T-cell (primary cell): Measurements from ENCODE around the gene GALNT6. TPM values are rescaled to one million over a fixed set of nuclear protein-coding genes. Genes with fewer than 3 reads are reported as not detected.

Experiments used
- ATAC-seq, 4 experiments: fragments of 200-7000 bp in 3 of 4; fragments of 150-1000 bp in 1 of 4; cut with Tn5 transposase; replicated peaks in 1 of 4; 1 replicate in 3 of 4; 2 replicates in 1 of 4; pipeline ENCODE4 v1.10.0; 2021; ENCODE audit warnings: moderate library complexity in 3 of 4, mild to moderate bottlenecking in 2 of 4, moderate number of reproducible peaks in 1 of 4
- CTCF ChIA-PET, 2 donors: fragments of 300-600 bp; sonication (Branson Sonifier 250); formaldehyde crosslinking; loops; one replicate each; lab custom pipeline; 2022; ENCODE audit warnings: antibody characterized with exemption in 2 of 2; lab: Charles Lee
- POLR2A ChIA-PET, 2 donors: fragments of 300-600 bp; sonication (Branson Sonifier 250); formaldehyde crosslinking; loops; one replicate each; lab custom pipeline; 2022; ENCODE audit warnings: antibody characterized with exemption in 2 of 2; lab: Charles Lee
- DNase-seq, 35 experiments: peaks; one replicate each; pipeline versions ENCODE4 v3.0.0 to v3.0.0-alpha.2; 2013 to 2023
- H3K27ac ChIP-seq: one replicate; pipeline ENCODE4 v1.5.1; 2013; ENCODE audit warnings: low read length
- H3K27me3 ChIP-seq, 2 experiments: replicated peaks in 1 of 2; 1 replicate in 1 of 2; 2 replicates in 1 of 2; pipeline versions ENCODE4 v1.6.1 to v1.7.0; 2013; ENCODE audit warnings: low read length in 1 of 2, mixed read lengths in 1 of 2; ENCODE audit not compliant: control insufficient read depth in 2 of 2, insufficient read depth in 2 of 2; ENCODE audit errors: extremely low read depth in 1 of 2
- H3K36me3 ChIP-seq, 2 donors: 1 replicate in 1 of 2; 2 replicates in 1 of 2; pipeline versions ENCODE4 v1.6.1 to v1.7.0; 2013; ENCODE audit warnings: low read length in 1 of 2; ENCODE audit not compliant: control insufficient read depth in 2 of 2, insufficient read depth in 1 of 2; ENCODE audit errors: extremely low read depth in 1 of 2
- H3K4me1 ChIP-seq, 2 experiments: 1 replicate in 1 of 2; 2 replicates in 1 of 2; pipeline versions ENCODE4 v1.6.1 to v1.7.0; 2013; ENCODE audit warnings: low read length in 2 of 2, mixed read lengths in 1 of 2; ENCODE audit not compliant: insufficient read depth in 2 of 2, control insufficient read depth in 1 of 2; ENCODE audit errors: extremely low read depth in 1 of 2
- H3K4me3 ChIP-seq, 2 donors: 1 replicate in 1 of 2; 2 replicates in 1 of 2; pipeline versions ENCODE4 v1.5.1 to v1.7.0; 2013; ENCODE audit warnings: mild to moderate bottlenecking in 2 of 2, low read length in 1 of 2, moderate library complexity in 1 of 2; ENCODE audit not compliant: control insufficient read depth in 1 of 2; ENCODE audit errors: extremely low read depth in 1 of 2
- H3K9me3 ChIP-seq: 2 replicates; pipeline ENCODE4 v1.7.0; 2013
- H3K27ac Mint-ChIP-seq, 2 donors: one replicate each; pipeline ENCODE4 v1.8.0; 2020 to 2021; ENCODE audit warnings: mild to moderate bottlenecking in 2 of 2, mixed read lengths in 2 of 2
- H3K27me3 Mint-ChIP-seq, 2 donors: one replicate each; pipeline ENCODE4 v1.8.0; 2021 to 2022; ENCODE audit warnings: mixed read lengths in 2 of 2
- H3K36me3 Mint-ChIP-seq: one replicate; pipeline ENCODE4 v1.8.0; 2021; ENCODE audit warnings: mixed read lengths
- H3K4me1 Mint-ChIP-seq, 3 donors: one replicate each; pipeline ENCODE4 v1.8.0; 2020 to 2022; ENCODE audit warnings: mixed read lengths in 3 of 3, mild to moderate bottlenecking in 1 of 3
- H3K4me3 Mint-ChIP-seq, 3 donors: one replicate each; pipeline ENCODE4 v1.8.0; 2020 to 2022; ENCODE audit warnings: mild to moderate bottlenecking in 3 of 3, mixed read lengths in 3 of 3, moderate library complexity in 3 of 3
- H3K9me3 Mint-ChIP-seq, 3 donors: one replicate each; pipeline ENCODE4 v1.8.0; 2020 to 2022; ENCODE audit warnings: mixed read lengths in 3 of 3
- WGBS: methylation state at CpG from one replicate; pipeline ENCODE4 v1.1.5; 2013; ENCODE audit warnings: missing lambda C conversion rate; ENCODE audit not compliant: insufficient coverage; 5-methylcytosine and 5-hydroxymethylcytosine counted together
- total RNA-seq, 35 experiments: library from RNA in 6 of 35; stranded (reverse) in 6 of 35; fragments of 120-200 nt in 1 of 35; gene quantifications; one replicate each; pipeline versions ENCODE4 v1.2.1 to v1.2.4 and lab custom pipeline; 2013 to 2026

GALNT6 gene
- total RNA-seq, 5 donors from 2014 or later (not counting 1 experiment from before 2014, with no cell fraction given), result 5.3 to 19.6 (median 7.9) TPM

- DNase-seq (no peak), ATAC-seq (no peak)
- Mint-ChIP-seq H3K27me3 (no peaks in the 10 kb centered on the region), H3K4me3 (no peak overlapping the region), H3K36me3 (peaks cover 35% of the 10 kb centered on the region), H3K9me3 (no peaks in the 10 kb centered on the region), H3K4me1 (peaks cover 5 to 12% (median 6%) of the 10 kb centered on the region in 3 donors), H3K27ac (no peak overlapping the region)
- no peak overlapping the region for H3K4me3 ChIP-seq
- H3K36me3 ChIP-seq, result peaks cover 14 to 20% of the 10 kb centered on the region in 2 donors
- H3K27me3 ChIP-seq, result no peaks in the 10 kb centered on the region
- WGBS, result 100% methylated on average over 4 of the region's 8 CpGs
- no peaks in the 10 kb centered on the region for H3K4me1 ChIP-seq
- ChIA-PET POLR2A (no interaction called here), CTCF (interaction anchor here in 1 of 2 donors (0.7 to 1.7 kb wide), 2 partner anchors 20 to 536 kb away, joined by 3 to 4 read pairs; no protein-coding TSS in a partner anchor)
- H3K27ac ChIP-seq, result no peak overlapping the region
- H3K9me3 ChIP-seq, result no peaks in the 10 kb centered on the region
Observed at GRCh38 chr12:51361161-51362016, 29.8 kb downstream of the GALNT6 start.

GRCh38 chr12:51360315-51360714 lies 30.9 kb downstream of the GALNT6 start:
- Mint-ChIP-seq H3K36me3 (peaks cover 35% of the 10 kb centered on the region), H3K9me3 (no peaks in the 10 kb centered on the region), H3K4me1 (peaks cover 0 to 12% (median 0%) of the 10 kb centered on the region in 3 donors), H3K27me3 (no peaks in the 10 kb centered on the region), H3K27ac (no peak overlapping the region), H3K4me3 (no peak overlapping the region)
- Histone ChIP-seq H3K9me3 (no peaks in the 10 kb centered on the region), H3K27me3 (no peaks in the 10 kb centered on the region), H3K4me1 (no peaks in the 10 kb centered on the region), H3K4me3 (no peak overlapping the region), H3K27ac (no peak overlapping the region), H3K36me3 (peaks cover 14 to 21% of the 10 kb centered on the region in 2 donors)
- ChIA-PET CTCF (interaction anchor here (0.6 to 1.7 kb wide), 2 partner anchors 16 to 19 kb away, joined by 3 to 4 read pairs; no protein-coding TSS in a partner anchor), POLR2A (no interaction called here)
- DNase-seq (no peak), ATAC-seq (no peak)
- WGBS, result no CpG with 5 or more reads among the region's 2 CpGs

GRCh38 chr12:51359851-51360250 lies 31.4 kb downstream of the GALNT6 start:
- DNase-seq (no peak), ATAC-seq (no peak)
- Histone ChIP-seq H3K36me3 (peaks cover 14 to 24% of the 10 kb centered on the region in 2 donors), H3K4me3 (no peak overlapping the region), H3K27ac (no peak overlapping the region), H3K4me1 (no peaks in the 10 kb centered on the region), H3K9me3 (no peaks in the 10 kb centered on the region), H3K27me3 (no peaks in the 10 kb centered on the region)
- no peak overlapping the region for H3K27ac Mint-ChIP-seq
- H3K4me3 Mint-ChIP-seq, result no peak overlapping the region
- ChIA-PET CTCF (interaction anchor here (0.6 to 1.7 kb wide), 2 partner anchors 16 to 19 kb away, joined by 3 to 4 read pairs; no protein-coding TSS in a partner anchor), POLR2A (no interaction called here)
- peaks cover 38% of the 10 kb centered on the region for H3K36me3 Mint-ChIP-seq
- WGBS, result no CpG with 5 or more reads among the region's 4 CpGs
- no peaks in the 10 kb centered on the region for H3K9me3 Mint-ChIP-seq
- H3K4me1 Mint-ChIP-seq, result peaks cover 0 to 12% (median 0%) of the 10 kb centered on the region in 3 donors
- no peaks in the 10 kb centered on the region for H3K27me3 Mint-ChIP-seq

- Mint-ChIP-seq H3K27ac (no peak overlapping the region), H3K36me3 (peaks cover 32% of the 10 kb centered on the region), H3K4me3 (no peak overlapping the region), H3K4me1 (peaks cover 0 to 7% (median 0%) of the 10 kb centered on the region in 3 donors), H3K27me3 (no peaks in the 10 kb centered on the region), H3K9me3 (no peaks in the 10 kb centered on the region)
- Histone ChIP-seq H3K36me3 (peaks cover 10 to 24% of the 10 kb centered on the region in 2 donors), H3K27ac (no peak overlapping the region), H3K4me3 (no peak overlapping the region), H3K4me1 (no peaks in the 10 kb centered on the region), H3K9me3 (no peaks in the 10 kb centered on the region), H3K27me3 (no peaks in the 10 kb centered on the region)
- DNase-seq (no peak), ATAC-seq (no peak)
- ChIA-PET CTCF (no interaction called here), POLR2A (no interaction called here)
- WGBS, result 96% methylated on average over 5 of the region's 8 CpGs
Observed at GRCh38 chr12:51358496-51358895, 32.7 kb downstream of the GALNT6 start.

- Mint-ChIP-seq H3K9me3 (no peaks in the 10 kb centered on the region), H3K27me3 (no peaks in the 10 kb centered on the region), H3K4me3 (no peak overlapping the region), H3K36me3 (peaks cover 32% of the 10 kb centered on the region), H3K4me1 (peaks cover 0 to 7% (median 0%) of the 10 kb centered on the region in 3 donors), H3K27ac (no peak overlapping the region)
- Histone ChIP-seq H3K27me3 (no peaks in the 10 kb centered on the region), H3K9me3 (no peaks in the 10 kb centered on the region), H3K4me1 (no peaks in the 10 kb centered on the region), H3K4me3 (no peak overlapping the region), H3K36me3 (peaks cover 10 to 20% of the 10 kb centered on the region in 2 donors), H3K27ac (no peak overlapping the region)
- WGBS, result 73% methylated on average over 2 of the region's 10 CpGs
- DNase-seq, result peak in 1 of 35 experiments; percentile 22
- ATAC-seq, result peak in 1 of 4 experiments; percentile 20
- ChIA-PET CTCF (no interaction called here), POLR2A (interaction anchor here in 1 of 2 donors (0.6 kb wide), 1 partner anchor 85 kb away, joined by 5 read pairs; no protein-coding TSS in a partner anchor)
Observed at GRCh38 chr12:51357374-51358047, 33.7 kb downstream of the GALNT6 start.

GRCh38 chr12:51351913-51352532 lies 39.2 kb downstream of the GALNT6 start:
- peaks cover 7% of the 10 kb centered on the region for H3K36me3 Mint-ChIP-seq
- peak; percentile 60 to 75 (median 62) for ATAC-seq
- CTCF ChIA-PET, result interaction anchor here in 1 of 2 donors (1.3 kb wide), 1 partner anchor 527 kb away, joined by 8 read pairs; no protein-coding TSS in a partner anchor

More at GRCh38 chr12:51351913-51352532, 39.2 kb downstream of the GALNT6 start:
- Histone ChIP-seq H3K27ac (no peak overlapping the region), H3K36me3 (peaks cover 0 to 4% of the 10 kb centered on the region in 2 donors), H3K4me3 (no peak overlapping the region), H3K9me3 (no peaks in the 10 kb centered on the region), H3K4me1 (peaks cover 0 to 4% of the 10 kb centered on the region in 2 experiments), H3K27me3 (no peaks in the 10 kb centered on the region)
- Mint-ChIP-seq H3K9me3 (no peaks in the 10 kb centered on the region), H3K4me1 (peaks cover 2 to 11% (median 3%) of the 10 kb centered on the region in 3 donors), H3K27me3 (no peaks in the 10 kb centered on the region), H3K4me3 (no peak overlapping the region), H3K27ac (no peak overlapping the region)
- WGBS, result 79% methylated on average over 8 of the region's 11 CpGs
- POLR2A ChIA-PET, result no interaction called here
- peak in 34 of 35 experiments; percentile 2 to 75 (median 36) for DNase-seq
